Fibroblast of lung (primary cell): ENCODE results near the gene GPR26. TPM values are rescaled to one million over a fixed set of nuclear protein-coding genes. Genes with fewer than 3 reads are reported as not detected.

ENCODE experiments used
- DNase-seq, 2 donors: peaks; one replicate each; pipeline versions ENCODE4 v3.0.0 to v3.0.0-alpha.2; 2010; ENCODE audit warnings: low read depth in 2 of 2
- H2AFZ ChIP-seq: 2 replicates; pipeline ENCODE4 v1.5.1; 2012; ENCODE audit warnings: low read length, control low read depth, inconsistent platforms
- H3K27ac ChIP-seq: 2 replicates; pipeline ENCODE4 v1.5.1; 2011; ENCODE audit warnings: low read length, control low read depth; ENCODE audit not compliant: insufficient read depth
- H3K27me3 ChIP-seq: 2 replicates; pipeline ENCODE4 v1.5.1; 2011; ENCODE audit warnings: mild to moderate bottlenecking, low read length; ENCODE audit not compliant: control insufficient read depth, insufficient read depth
- H3K36me3 ChIP-seq: 2 replicates; pipeline ENCODE4 v1.5.1; 2011; ENCODE audit warnings: low read length; ENCODE audit not compliant: control insufficient read depth, insufficient read depth
- H3K4me1 ChIP-seq: 2 replicates; pipeline ENCODE4 v1.5.1; 2011; ENCODE audit warnings: low read length; ENCODE audit not compliant: control insufficient read depth, insufficient read depth; ENCODE audit errors: extremely low read depth
- H3K4me2 ChIP-seq: 2 replicates; pipeline ENCODE4 v1.5.1; 2011; ENCODE audit warnings: low read length, control low read depth; ENCODE audit not compliant: insufficient read depth; ENCODE audit errors: extremely low read depth
- H3K4me3 ChIP-seq, 4 experiments: fragments of 200-600 bp in 1 of 4; sonication (generic) in 1 of 4; replicated peaks in 1 of 4; 2 replicates each; pipeline ENCODE4 v1.5.1; 2011 to 2016; ENCODE audit warnings: low read length in 4 of 4, low read depth in 3 of 4, mild to moderate bottlenecking in 3 of 4, control low read depth in 2 of 4, inconsistent platforms in 1 of 4, mixed read lengths in 1 of 4; ENCODE audit not compliant: insufficient read depth in 1 of 4; ENCODE audit errors: control extremely low read depth in 1 of 4
- H3K79me2 ChIP-seq: 2 replicates; pipeline ENCODE4 v1.5.1; 2012; ENCODE audit warnings: mild to moderate bottlenecking, low read length, inconsistent platforms; ENCODE audit not compliant: control insufficient read depth, insufficient read depth
- H3K9ac ChIP-seq: 2 replicates; pipeline ENCODE4 v1.5.1; 2011; ENCODE audit warnings: mild to moderate bottlenecking, low read length, control low read depth; ENCODE audit not compliant: insufficient read depth
- H3K9me3 ChIP-seq: 2 replicates; pipeline ENCODE4 v1.5.1; 2012; ENCODE audit warnings: low read depth, low read length; ENCODE audit not compliant: control insufficient read depth, insufficient read depth
- H4K20me1 ChIP-seq: 2 replicates; pipeline ENCODE4 v1.5.1; 2011; ENCODE audit warnings: low read length; ENCODE audit not compliant: control insufficient read depth, insufficient read depth; ENCODE audit errors: extremely low read depth
- CTCF ChIP-seq, 2 donors: IDR thresholded peaks in 1 of 2; conservative IDR thresholded peaks in 1 of 2; 1 replicate in 1 of 2; 2 replicates in 1 of 2; pipeline ENCODE4 v1.5.1; 2011 to 2012; ENCODE audit warnings: low read length in 2 of 2, control low read depth in 1 of 2, inconsistent platforms in 1 of 2, low read depth in 1 of 2, mild to moderate bottlenecking in 1 of 2
- EZH2 ChIP-seq: IDR thresholded peaks from 2 replicates; pipeline ENCODE4 v1.5.1; 2012; ENCODE audit warnings: low read length, control low read depth, mild to moderate bottlenecking; ENCODE audit errors: missing control alignments
- polyA minus RNA-seq: library from RNA; depleted of rRNA, polyadenylated mRNA; stranded (reverse); fragments of >200 nt; gene quantifications from 2 replicates; pipeline ENCODE4 v1.2.3, GENCODE V29; 2011; ENCODE audit warnings: low replicate concordance
- polyA plus RNA-seq, 2 donors: library from polyadenylated mRNA; depleted of rRNA in 1 of 2; stranded (reverse) in 1 of 2; unstranded in 1 of 2; fragments of >200 nt; gene quantifications; 2 replicates each; pipeline ENCODE4 v1.2.1, GENCODE V29; 2011 to 2012; ENCODE audit warnings: missing spikeins in 1 of 2
- total RNA-seq: library from RNA; depleted of rRNA; stranded (reverse); fragments of >200 nt; gene quantifications from 2 replicates; pipeline ENCODE4 v1.2.1, GENCODE V29; 2014

Gene GPR26
- total RNA-seq: not detected in 2 replicates
- not detected in 2 replicates for polyA plus RNA-seq
- polyA plus RNA-seq (2012): not detected in 2 replicates
- polyA minus RNA-seq: not detected in 2 replicates

- Histone ChIP-seq H3K9me3 (no peaks in the 10 kb centered on the region), H3K79me2 (no peaks in the 10 kb centered on the region), H2AFZ (no peak within 1 kb of the TSS), H3K36me3 (no peaks in the 10 kb centered on the region), H4K20me1 (no peaks in the 10 kb centered on the region), H3K9ac (no peak within 1 kb of the TSS), H3K27me3 (no peaks in the 10 kb centered on the region), H3K27ac (no peak within 1 kb of the TSS), H3K4me2 (no peak within 1 kb of the TSS), H3K4me3 (no peak within 1 kb of the TSS), H3K4me1 (no peaks in the 10 kb centered on the region)
- no peak for DNase-seq
- TF ChIP-seq CTCF (conservative IDR thresholded peaks at IDR 0.05 in 1 of 2, IDR thresholded peaks at IDR 0.05 in 1 of 2; ENCODE audit: low read depth in 1 of 2, low read length in 2 of 2): no peak
- TF ChIP-seq EZH2: no peak
These were observed at the start of gene GPR26 for GRCh38 chr10:123666318-123667236. TSS of gene GPR26 (plus strand) at chr10:123666355. CDS start at chr10:123666408, 53 bp downstream.

GRCh38 chr10:123618224-123618623, 47.9 kb upstream of the GPR26 start:
- no peak for DNase-seq
- Histone ChIP-seq H3K36me3 (no peaks in the 10 kb centered on the region), H3K4me3 (no peak overlapping the region), H3K79me2 (no peaks in the 10 kb centered on the region), H2AFZ (no peak overlapping the region), H3K27me3 (no peaks in the 10 kb centered on the region), H3K9ac (no peak overlapping the region), H3K4me2 (no peak overlapping the region), H3K27ac (no peak overlapping the region), H3K9me3 (no peaks in the 10 kb centered on the region), H4K20me1 (no peaks in the 10 kb centered on the region), H3K4me1 (no peaks in the 10 kb centered on the region)
- TF ChIP-seq CTCF (conservative IDR thresholded peaks at IDR 0.05 in 1 of 2, IDR thresholded peaks at IDR 0.05 in 1 of 2; ENCODE audit: low read depth in 1 of 2, low read length in 2 of 2): no peak
- TF ChIP-seq EZH2: no peak

- H3K27me3 ChIP-seq: no peaks in the 10 kb centered on the region
- H4K20me1 ChIP-seq: no peaks in the 10 kb centered on the region
- TF ChIP-seq EZH2: no peak
- no peak for TF ChIP-seq CTCF (conservative IDR thresholded peaks at IDR 0.05 in 1 of 2, IDR thresholded peaks at IDR 0.05 in 1 of 2; ENCODE audit: low read depth in 1 of 2, low read length in 2 of 2)
- no peak overlapping the region for H3K9ac ChIP-seq
- no peaks in the 10 kb centered on the region for H3K9me3 ChIP-seq
- no peak for DNase-seq
- H3K36me3 ChIP-seq: no peaks in the 10 kb centered on the region
- no peak overlapping the region for H3K4me3 ChIP-seq
- H3K4me1 ChIP-seq: no peaks in the 10 kb centered on the region
- H3K79me2 ChIP-seq: no peaks in the 10 kb centered on the region
- no peak overlapping the region for H3K27ac ChIP-seq
- H2AFZ ChIP-seq: no peak overlapping the region
- H3K4me2 ChIP-seq: no peak overlapping the region
These were observed 46.9 kb upstream of the GPR26 start for GRCh38 chr10:123619067-123619855.
